NCI-H446 (cell line): Measurements from ENCODE around the gene SAP25.
A peak's percentile ranks its signal among the peaks of the same experiment; 100 is the strongest.

ENCODE experiments used
- DNase-seq, 2 experiments: peaks; one replicate each; lab custom pipeline; 2025; lab: John Stamatoyannopoulos, UW

SAP25 gene

DNA sequence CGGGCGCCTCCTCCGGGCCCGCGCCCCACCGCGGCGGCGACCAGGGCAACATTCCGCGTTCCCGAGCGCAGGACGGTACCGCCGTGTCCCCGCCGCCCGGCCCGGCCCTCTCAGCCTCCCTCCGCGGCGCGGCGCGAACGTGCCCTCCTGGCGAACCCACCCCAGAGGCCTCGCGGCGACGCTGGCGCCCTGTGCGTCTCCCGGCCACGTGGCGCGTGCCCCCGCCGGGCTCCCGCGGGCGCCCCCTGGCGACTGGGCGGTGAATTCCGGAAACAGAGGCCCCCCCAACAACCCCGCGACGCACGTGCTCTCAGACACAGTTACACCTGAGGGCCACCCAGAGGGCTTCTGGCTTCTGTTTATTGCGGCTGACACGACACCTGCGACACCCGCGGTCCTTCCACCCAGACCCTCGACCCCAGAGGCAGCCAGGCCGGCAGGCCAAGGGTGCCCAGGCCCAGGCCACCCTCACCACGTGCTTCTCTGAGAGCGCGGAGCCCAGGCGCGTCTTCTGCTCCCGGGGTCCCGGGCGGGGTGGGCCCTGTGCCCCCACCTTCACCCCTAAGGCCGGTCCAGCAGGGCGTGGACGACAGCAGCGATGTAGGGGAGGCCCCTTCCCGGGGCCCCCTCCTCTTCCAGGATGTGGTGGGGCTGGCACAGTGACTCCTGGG, at the start of gene SAP25:
Gene SAP25, minus strand, starts transcription at position 210 of the 671 bp plus-strand sequence. Its CDS starts 158 bp downstream, at position 52.
- DNase-seq = no peak

DNA sequence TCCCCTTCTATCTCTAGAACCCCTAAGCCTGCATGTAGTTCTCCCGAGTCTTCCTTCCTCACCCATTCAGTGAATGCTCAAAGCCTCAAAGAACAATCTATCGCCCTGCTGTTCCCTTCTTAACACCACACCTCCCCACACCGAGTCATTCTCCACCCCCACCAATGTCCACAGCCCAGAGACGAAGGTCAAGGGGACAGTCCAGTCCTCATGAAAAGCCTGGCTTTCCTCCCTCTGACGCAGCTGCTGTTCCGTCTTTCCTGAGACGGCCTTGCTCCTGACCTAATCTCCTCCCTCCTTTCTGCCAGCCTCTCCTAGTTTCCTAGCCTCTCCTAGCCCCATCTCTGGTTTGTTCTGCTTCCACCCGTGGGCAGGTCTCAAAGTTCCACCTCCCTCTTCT, 47.9 kb upstream of the SAP25 start:
- DNase-seq = no peak

DNA sequence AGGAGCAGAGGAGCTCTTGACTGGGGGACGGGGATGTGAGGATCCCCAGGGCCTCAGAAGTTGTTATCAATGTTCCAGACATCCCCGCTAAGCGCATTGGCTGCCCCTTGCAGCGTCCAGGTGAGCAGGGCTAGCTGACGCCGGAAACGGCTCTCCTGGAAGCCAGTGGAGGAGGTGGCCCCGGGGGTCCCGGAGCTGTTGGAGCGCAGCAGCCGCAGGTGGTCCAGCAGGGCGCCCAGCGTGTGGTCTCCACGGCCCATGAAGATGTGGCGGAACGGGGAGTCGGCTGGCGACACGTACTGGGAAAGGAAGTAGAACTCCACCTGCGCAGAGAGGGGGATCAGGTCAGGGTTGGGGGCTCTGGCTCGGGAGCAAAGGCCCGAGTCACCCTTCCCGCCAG, 47.1 kb upstream of the SAP25 start:
- no peak for DNase-seq

GRCh38 chr7:100620239-100620638, 46.5 kb upstream of the SAP25 start:
- DNase-seq = no peak

- DNase-seq = no peak
Measured at GRCh38 chr7:100614308-100614861, 40.7 kb upstream of the SAP25 start.

DNA sequence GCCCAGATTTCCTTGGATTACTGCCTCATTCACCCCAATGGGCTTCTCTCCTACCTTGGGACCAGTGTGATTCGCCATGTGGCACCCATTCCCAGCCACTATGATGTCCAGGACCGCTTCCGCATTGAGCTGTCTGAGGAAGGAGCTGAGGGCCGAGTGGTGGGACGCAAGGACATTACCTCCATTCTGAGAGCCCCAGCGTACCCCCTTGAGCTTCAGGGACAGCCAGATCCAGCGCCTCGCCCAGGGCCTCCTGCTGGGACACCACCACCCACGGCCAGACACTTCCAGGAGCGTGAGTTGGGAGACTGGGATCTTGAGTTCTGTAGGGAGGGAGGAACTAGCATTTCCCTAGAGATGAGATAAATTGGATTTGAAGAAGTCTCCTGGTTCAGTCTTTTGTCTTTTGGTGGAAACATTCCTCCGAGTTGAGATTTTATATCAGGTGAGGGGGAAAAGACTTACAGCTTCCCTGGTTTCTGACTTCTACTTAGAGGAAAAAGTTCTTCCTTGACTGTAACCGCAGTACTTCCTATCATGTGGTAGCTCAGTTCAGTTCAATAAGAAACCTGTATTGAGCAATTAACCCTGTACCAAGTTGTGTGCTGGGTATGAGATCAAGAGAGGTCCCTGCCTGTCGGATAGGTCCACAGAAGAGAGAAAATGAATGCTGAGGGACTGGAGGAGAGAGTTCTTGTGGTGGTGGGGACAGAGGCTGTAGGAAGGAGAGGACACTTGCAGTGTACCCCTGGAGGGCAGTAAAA, 39.9 kb upstream of the SAP25 start:
- DNase-seq = no peak

DNA sequence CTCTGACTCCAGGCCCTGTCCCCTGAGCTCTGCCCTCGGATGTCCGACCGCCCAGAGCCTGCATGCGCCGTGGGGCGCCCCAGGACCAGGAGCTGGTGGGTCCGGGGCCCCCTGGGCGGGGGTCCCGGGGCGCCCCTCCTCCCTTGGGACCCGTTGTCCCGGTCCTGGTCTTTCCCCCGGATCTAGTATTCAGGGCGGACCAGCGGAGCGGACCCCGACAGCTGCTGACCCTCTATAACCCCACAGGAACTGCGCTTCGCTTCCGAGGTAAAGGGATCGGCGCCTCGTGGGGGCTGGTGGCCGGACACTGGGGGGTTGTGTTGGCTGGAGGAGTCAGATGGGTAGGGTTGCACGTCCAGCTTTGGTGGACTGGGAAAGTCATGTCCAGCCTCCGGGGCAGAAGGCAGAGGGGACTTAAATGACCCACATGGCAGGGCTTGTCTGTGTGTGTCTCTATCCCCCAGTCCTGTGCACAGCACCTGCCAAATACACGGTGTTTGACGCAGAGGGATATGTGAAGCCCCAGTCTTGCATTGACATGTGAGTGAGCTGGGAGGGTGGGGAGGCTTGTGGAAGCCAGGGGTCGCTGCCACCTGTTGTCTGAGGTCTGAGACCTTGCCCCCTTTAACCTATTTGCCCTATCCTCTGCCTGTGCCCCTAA, 39.2 kb upstream of the SAP25 start:
- DNase-seq = no peak

DNA sequence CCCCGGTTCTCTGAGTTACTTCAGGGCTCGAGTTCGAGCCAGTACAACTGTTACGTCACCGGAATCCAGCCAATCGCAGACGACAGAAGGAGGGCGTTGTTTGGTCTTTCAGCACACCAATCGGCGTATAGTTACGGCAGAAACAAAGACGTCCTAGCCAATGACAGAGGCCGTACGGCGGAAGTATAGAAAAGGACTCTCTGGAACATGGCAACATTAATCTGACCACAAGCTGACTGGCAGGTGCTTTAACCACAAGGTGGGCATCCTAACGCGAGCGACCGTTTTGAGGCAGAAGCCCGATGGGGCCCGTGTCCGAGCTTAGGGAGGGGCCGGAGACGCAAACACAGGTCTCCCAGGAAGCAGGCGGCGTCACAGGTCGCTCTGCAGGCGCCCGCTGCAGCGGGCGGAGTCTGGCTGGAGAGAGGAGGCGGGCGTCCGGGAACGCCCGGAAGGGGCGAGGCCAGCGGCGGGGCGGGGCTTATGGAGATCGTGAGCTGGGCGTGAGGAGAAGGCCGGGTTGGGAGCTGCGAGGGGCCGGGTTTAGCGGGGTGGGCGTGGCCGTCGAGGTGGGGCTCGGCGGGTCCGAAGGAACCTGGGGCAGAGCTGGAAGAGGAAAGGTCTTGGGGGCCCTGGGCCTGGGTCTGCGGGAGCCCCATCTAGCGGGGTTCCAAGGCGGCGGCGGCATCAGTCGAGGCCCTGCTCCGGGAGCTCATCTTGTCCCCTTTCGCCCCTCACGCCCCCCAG, 38.5 kb upstream of the SAP25 start, which contains the start of gene MOSPD3:
Gene MOSPD3, plus strand, starts transcription at position 558 of the 747 bp plus-strand sequence. CDS start 252 bp downstream, outside the sequence.
- peak; percentile 93 to 98 for DNase-seq

DNA sequence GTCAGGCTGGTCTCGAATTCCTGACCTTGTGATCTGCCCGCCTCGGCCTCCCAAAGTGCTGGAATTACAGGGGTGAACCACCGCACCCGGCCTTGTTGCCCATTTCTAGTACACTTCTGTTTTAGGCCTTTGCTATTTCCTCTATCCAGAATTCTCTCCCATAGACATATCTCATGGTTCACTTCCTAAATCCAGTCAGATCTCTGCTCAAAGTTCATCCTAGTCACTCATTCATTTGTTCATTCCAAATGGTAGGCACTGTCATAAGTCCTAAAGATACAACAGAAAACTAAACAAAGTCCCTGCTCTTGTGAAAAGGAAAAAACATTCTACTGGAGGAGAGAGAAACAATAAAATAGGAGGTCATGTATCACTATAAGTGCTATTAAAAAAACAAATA, 36.3 kb upstream of the SAP25 start:
- no peak for DNase-seq

DNA sequence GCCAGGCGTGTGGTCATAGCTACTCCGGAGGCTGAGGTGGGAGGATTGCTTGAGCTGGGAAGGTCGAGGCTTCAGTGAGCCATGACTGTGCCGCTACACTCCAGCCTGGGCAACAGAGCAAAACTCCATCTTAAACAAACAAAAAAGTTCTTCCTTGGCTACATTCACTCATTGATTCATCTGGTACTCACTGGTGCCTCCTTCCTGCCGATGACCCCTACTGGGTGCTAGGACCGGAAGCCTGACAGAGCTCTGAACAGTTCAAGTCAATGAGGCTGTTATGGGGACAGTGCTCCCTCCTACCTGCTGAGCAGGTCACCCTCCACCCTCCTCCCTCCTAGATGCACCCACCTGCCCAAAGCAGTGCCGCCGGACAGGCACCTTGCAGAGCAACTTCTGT, 33.4 kb upstream of the SAP25 start:
- no peak for DNase-seq

GRCh38 chr7:100606313-100606712, 32.6 kb upstream of the SAP25 start:
- DNase-seq = no peak

GRCh38 chr7:100604976-100605911, 31.5 kb upstream of the SAP25 start:
- no peak for DNase-seq

GRCh38 chr7:100604028-100604975, 30.6 kb upstream of the SAP25 start:
- DNase-seq = peak; percentile 15 to 52

GRCh38 chr7:100603726-100604027, 30.0 kb upstream of the SAP25 start:
- DNase-seq = no peak

DNA sequence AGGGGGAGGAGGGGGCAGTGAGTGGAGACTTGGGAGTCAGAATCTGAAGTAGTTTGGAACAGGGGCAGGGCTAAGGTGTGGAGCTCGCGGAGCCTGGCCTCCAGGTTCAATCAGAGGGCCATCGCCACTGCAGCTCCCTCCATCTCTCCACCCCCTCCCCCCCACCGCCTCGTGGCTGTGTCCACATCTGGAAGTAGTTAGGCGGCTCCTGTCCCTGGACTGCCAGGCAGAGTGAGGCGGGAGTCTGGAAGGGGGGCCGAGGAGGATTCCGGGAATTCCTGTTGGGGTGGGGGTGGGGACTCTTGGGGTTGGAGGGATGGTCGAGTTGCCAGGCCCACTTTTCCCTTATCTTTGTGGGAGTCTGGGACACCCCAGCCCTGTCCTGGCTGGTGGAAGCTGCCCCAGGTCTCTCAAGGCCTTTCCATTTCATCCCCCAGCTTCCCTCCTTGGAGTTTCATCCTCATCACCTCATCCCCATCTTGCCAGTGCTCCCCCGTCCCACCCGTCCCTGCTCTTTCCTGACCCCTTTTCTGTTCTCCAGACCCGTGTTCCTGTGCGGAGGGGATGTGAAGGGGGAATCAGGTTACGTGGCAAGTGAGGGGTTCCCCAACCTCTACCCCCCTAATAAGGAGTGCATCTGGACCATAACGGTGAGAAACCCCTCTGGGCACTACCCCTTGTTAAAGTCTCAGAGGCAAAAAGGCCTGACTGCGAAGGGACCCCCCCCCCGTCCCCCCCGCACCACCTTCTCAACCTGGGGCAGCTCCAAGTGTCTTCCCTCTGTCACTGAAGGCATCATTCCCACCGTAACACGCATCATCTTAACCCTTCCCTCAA, 29.4 kb upstream of the SAP25 start:
- DNase-seq = no peak

- no peak for DNase-seq
Measured at GRCh38 chr7:100600730-100601038, 27.0 kb upstream of the SAP25 start.

GRCh38 chr7:100599911-100600729, 26.4 kb upstream of the SAP25 start:
- DNase-seq = no peak

DNA sequence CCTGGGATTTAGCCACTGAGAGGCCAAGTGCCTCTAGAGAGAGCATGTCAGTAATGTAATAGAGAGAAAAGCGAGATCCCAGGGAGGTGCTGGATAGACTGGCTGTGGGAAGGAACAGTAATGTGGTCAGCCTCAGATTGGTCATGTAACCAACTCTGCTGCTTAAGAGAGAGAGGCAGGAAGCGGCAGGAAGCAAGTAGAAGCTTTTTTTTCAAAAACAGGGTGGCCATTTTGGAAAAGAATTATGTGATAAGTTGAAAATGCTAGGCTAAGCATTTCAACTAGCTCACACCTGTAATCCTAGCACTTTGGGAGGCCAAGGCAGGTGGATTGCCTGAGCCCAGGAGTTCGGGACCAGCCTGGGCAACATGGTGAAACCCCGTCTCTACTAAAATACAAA, 24.7 kb upstream of the SAP25 start:
- no peak for DNase-seq
